T-helper 2 cell (primary cell): Measurements from ENCODE around the gene NOC2L.

Experiments
- DNase-seq, 5 experiments: peaks; one replicate each; pipeline versions ENCODE4 v3.0.0 to v3.0.0-alpha.2; 2012 to 2022

NOC2L gene

DNA sequence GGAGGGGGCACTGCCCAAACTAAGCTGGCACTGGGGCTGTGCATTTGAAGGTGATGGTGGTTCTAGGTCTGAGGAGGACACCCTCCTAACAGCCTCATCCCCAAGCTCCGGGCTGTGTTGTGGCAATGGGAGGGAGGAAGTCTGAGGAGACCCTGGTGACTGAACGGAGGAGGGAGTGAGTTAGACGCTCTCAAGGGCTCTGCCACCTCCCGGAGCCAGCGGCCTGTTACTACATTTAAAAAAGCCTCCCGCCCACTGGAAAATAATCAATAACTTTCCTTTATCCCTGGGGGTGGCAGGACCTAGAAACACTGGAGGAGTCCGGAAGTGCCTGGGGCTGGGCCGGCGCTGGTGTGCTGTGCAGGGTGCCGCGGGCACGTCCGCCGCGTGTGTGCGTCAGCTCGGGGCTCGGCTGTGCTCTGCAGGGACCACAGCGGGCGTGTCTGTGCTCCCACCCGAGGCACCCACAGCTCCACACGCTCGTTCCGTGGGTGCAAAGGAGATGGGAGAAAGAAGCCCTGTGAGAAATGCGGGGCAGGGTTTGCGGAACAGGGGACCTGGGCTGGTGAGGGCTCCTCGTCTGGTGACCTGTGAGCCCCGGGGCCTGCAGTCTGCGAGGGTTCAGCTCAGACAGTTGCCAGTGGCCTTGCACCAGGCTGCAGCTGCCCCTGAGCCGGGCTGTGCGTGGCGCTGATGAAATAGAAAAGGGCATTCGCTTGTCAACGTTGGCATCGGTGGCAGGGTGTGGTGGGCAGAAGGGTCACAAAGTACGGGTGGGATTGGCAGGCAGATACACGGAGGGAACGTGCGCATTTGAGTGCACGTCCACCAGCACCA is 30.0 kb downstream of the NOC2L start:
- no peak for DNase-seq

DNA sequence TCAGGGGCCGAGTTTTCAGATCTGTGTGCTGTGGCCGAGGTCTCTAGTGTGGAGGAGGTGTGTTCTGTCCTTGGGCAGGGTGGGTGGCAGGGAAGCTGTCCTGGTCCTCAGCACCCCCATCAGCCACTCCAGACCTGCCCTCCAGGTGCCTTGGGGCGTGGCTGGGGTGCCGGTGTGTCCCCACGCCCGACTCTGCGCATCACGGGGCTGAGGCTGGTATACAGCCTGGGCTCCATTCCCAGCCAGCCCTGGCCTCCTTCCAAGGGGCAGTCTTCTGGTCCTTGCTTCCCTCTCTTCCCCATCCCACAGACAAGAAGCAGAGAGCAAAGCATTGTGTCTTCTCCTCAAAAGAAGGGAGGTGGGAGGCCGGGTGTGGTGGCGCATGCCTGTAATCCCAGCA is 31.3 kb downstream of the NOC2L start:
- no peak for DNase-seq

- DNase-seq, result no peak
Measured at GRCh38 chr1:927234-927633, 31.8 kb downstream of the NOC2L start.

DNA sequence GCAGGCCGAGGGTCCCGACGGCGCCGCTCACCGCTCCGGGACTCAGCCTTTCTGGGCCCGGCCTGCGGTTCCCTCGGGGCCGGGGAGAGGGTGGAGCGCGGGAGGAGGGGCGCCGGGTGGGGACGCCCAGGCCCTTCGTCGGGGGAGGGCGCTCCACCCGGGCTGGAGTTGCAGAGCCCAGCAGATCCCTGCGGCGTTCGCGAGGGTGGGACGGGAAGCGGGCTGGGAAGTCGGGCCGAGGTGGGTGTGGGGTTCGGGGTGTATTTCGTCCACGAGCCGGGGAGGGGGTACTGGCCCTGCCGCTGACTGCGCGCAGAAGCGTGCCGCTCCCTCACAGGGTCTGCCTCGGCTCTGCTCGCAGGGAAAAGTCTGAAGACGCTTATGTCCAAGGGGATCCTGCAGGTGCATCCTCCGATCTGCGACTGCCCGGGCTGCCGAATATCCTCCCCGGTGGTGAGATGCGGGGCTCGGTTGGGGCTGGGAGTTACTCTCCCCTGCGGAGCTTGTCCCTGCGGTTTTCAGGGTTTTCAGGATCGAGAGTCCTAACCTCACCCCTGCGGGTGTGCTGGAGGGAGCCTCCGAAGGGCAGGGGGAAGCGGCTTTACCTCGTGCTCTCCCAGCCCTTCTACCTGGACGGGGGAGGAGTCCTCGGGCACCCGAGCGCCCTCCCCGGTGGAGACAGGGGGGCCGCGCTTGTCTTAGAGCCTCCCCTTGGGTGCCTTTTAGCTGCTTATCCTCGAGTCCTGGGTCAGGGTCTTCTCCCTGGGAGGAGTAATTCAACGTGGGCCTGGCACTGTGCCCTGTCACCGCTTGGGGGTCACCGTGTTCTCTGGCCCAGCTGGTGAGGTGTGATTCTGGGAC is 33.3 kb downstream of the NOC2L start:
- no peak for DNase-seq

DNA sequence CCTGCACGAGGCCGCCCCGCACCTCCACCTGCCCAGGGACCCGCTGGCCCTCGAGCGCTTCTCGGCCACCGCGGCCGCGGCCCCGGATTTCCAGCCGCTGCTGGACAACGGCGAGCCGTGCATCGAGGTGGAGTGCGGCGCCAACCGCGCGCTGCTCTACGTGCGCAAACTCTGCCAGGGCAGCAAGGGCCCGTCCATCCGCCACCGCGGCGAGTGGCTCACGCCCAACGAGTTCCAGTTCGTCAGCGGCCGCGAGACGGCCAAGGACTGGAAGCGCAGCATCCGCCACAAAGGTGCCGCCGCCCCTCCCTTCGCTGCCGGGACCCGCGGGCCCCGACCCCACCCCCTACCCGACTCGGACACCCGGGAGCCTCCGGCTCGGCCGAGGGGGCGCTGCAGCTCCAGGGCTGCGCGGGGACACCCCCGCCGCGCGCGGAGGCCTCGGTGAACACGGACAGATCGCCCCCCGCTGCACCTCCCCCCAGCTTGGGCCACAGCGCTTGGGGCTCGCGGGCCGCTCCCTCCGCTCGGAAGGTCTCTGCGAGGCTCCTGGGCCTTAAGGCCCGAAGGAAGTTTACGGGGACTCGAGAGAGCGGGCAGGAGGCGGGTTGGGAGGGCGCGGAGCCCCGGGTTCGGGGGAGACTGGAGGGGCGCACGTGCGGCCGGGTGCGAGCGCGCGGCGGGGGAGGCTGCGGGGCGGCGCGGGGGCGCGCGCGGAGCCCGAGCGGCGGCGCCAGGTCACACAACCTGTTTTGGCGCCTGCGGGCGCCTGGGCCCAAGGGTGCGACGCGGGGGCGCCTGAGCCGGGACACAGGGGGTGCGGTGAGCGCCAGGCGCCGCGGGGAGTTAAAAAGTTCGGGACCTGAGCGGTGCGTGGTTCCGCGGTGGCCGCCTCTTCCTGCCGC is 34.1 kb downstream of the NOC2L start:
- no peak for DNase-seq

- no peak for DNase-seq
Measured at GRCh38 chr1:923991-924655, 34.9 kb downstream of the NOC2L start.

DNA sequence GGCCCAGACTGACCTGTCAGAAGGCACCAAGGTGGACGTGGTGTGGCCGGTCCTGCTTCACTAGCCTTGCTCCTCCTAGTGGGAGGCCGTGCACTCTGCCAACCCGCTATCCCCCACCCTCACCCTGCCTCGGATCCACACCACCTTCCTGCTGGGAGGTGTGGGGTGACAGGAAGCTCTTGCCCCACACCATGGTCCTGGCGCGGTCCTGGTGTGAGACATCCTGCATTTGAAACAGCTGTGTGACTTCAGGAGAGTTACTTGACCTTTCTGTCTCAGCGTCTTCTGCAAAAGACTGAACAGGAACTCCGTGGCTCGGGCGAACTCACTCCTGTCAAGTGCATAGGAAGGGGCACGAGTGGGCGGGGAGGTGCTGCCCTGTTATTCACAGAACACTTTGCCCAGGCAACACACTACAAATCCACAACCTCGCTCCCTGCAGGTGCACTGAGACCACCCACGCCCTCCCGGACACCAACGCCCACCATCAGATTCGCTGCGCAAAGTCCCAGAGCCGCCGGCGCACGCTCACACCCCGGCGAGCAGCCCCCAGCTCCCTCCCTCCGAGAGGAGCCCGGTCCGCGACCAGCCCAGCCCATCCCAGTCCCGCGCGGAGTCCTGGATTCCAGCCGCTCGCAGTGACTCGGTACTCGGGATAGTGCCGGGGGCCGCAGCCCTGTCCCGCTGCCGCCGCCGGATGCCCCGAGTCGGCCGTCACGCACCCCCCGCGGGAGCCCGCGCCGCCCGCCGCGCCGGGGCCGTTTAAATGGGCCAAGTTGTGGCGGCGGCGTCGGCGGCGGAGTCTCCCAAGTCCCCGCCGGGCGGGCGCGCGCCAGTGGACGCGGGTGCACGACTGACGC is 35.7 kb downstream of the NOC2L start, which contains the start of gene SAMD11:
SAMD11 (plus strand) TSS at position 793 of the 860 bp plus-strand sequence. CDS start 509 bp downstream, outside the sequence.
- DNase-seq, result peak; percentile 32 to 77 (median 47)

DNA sequence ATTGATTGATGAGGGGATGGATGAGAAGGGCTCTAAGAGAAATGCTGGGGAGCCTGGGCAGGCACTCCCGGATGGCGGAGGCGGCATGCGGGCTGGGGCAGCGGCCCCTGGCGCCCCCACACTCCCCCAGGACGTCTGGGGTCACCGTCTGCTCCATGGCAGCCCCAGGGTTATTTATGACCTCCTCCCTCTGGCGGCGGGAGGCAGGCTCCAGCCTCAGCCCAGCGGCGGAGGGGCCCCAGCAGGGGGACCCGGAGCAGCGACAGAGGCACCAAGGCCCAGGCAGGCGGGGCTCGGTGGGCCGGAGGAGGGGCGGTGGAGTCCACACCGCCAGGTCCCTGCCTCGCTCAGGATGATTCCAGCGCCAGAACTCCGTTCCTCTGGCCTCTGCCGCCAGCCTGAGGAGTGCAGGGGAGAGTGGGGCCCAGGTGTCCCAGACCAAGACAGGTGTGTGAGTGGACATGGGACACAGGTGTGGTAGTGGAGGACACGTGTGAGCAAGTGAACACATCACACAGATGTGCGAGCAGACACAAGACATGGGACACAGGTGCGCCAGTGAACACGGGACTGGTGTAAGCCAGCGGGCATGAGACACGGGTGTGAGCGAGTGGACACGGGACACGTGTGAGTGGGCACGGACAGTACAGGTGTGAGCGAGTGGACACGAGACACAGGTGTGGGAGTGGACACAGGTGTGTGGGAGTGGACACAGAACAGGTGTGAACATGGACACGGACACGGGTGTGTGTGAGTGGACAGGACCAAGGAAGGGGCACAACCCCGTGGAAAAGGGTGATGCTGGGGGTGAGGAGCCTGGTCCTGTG is 37.8 kb downstream of the NOC2L start:
- peak in 1 of 5 experiments; percentile 51 for DNase-seq

GRCh38 chr1:920521-920920 is 38.5 kb downstream of the NOC2L start:
- no peak for DNase-seq

DNA sequence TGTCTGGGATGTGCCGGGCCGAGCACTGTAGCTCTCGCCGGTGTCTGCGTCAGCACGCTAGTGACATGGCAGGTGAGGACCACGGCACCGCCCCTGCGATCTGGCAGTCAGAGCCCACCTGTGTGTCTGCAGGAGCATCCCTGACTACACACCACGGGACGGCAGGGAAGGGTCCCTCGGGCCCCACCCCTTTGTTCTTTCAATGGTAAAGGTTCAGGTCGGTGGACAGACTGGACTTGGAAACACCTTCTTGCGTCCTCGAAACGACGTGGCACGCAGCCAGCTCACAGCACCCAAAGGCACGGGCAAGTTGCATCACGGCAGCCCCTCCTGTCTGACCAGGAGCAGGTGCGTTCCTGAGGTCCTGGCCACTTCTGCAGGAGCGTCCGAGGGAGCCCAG is 39.0 kb downstream of the NOC2L start:
- DNase-seq, result no peak

DNA sequence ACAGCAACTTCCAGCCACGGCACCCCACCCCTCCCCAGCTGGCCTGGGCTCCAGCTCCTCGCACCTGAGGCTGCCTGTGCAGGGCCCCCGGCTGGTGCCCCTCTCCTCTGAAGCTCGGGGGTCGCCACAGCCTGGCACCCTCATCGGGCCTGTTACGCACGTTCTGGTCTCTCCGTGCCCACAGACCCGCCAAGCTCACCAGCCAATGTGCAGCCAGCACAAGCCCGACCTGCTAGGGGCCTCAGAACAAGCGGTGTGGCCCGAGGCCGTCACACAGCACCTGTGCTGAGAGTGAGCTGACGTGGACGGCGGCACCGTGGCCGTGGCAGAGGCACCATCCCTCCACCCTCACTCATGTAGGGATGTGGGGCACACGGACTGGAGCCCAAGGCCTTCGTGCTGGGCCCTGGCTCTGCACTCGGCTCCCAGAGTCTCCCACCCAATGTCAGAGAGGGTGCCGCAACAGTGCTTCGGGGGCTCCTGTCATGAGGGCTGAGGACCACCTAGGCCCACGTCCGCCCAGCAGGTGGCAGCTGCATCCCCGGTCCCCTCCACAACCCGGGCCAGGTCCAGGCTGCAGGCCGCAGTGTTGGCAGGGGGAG is 39.7 kb downstream of the NOC2L start:
- no peak for DNase-seq

GRCh38 chr1:918843-919242 is 40.2 kb downstream of the NOC2L start:
- DNase-seq, result no peak

- peak in 1 of 5 experiments; percentile 1 for DNase-seq
Measured at GRCh38 chr1:918353-918752, 40.7 kb downstream of the NOC2L start.

DNA sequence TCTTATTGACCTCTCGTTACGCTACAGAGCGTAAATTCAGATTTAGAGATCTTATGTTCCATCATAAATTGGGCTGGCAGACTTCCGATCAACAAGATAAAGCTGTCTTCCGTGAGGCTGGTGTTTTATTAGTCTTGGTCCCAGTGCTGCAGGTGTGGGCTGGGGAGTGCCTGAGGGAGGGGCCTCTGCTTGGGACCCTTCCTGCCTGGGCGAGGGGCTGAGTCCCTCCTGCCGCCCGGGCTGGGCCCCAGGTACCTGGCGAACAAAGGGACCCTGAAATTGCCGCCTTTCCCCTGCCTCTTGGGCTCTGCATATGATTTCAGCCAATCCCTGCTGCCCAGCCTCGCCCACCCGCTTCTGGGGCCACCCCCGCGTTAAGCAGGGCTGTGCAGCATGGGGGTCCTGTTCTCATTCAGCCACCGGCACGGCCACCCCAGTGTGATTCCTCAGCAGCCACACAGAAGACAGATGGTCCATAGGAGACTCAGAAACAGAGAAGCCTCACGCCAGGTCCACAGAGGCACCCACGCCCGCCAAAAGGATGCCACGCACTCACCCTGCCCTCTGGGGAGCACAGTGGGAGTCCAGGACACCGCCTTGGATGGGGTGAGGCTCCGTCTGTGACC is 41.5 kb downstream of the NOC2L start:
- no peak for DNase-seq

- no peak for DNase-seq
Measured at GRCh38 chr1:917076-917459, 42.0 kb downstream of the NOC2L start.

- no peak for DNase-seq
Measured at GRCh38 chr1:916173-917075, 42.6 kb downstream of the NOC2L start.

DNA sequence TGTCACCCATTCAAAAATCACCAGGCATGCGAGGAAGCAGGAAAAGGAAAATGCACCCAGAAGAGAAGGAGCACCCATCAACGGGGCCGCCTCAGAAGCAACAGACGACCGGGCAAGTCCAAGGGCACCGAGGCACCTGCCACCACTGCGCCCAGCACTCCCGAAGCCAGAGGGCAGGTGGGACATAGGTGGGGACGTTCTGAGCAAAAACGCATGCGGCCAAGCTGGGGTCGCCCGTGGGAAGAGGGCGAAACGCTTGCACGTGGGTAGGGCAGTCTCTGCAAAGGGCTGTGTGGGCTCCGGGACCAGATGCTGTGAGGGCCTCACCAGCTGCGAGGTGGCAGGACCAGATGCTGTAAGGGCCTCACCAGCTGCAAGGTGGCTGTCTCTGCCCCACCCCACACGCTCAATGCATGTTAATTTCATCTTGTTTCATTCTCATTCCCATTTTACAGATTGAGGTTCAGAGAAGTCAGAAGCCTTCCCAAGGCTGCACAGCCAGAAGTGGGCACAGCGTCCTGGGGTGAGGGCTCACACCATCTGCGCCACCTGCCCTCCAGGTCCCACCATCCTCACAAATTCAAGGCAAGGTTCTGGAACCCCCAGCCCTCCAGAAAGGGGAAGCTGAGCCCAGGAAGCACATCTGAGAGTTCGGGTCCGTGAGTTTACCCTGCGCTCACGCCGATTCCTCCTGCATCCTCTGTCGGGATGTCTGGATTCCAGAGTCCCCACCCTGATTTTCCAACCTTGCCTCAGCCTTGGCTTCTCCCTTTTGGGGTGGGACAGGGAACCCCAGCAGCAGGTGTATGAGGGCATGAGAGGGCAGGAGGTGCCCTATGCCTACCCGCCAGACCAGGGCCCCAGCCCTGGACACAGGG is 43.5 kb downstream of the NOC2L start:
- DNase-seq, result no peak
